Measurements from ENCODE around the gene ASB7. TPM values are rescaled to one million over a fixed set of nuclear protein-coding genes. Genes with fewer than 3 reads are reported as not detected.

ASB7 gene
- polyA plus RNA-seq, 1 donor (not counting 4 experiments of a cell fraction or from before 2014, with no cell fraction given) = 10.8 TPM

DNA sequence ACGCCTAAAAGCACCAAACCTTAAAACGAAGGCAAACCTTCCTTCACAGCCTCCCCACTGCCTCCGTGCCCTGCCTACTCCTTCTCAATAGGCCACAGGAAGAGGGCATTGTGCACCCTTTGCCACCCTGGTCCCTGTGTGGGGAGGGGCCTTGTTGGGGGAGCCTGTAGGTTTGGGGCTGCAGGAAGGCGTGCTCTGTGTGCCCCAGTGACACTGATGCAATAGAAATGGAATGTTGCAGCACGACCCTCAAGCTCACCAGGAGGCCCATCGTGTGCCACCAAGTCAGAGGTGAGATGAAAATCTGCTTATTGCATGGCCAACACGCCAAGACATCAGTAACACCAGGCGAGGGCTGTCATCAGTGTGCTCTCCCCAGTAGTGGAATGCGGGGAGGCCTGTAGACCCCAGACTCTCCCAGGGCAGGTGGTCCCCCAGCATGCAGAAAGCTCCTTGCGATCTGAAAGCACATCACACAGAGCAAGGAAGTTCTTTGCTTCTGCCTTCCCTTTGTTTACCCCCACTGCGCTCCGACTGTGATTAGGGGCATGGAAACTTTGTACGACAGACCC lies 86.2 kb downstream of the ASB7 start:
- Histone ChIP-seq H3K27ac (ENCODE audit: control insufficient read depth, insufficient read depth, low read length) (peak overlapping the region; percentile 38), H3K9me1 (ENCODE audit: control insufficient read depth, extremely low read depth, insufficient read depth, low read length) (no peaks in the 10 kb centered on the region), H3K36me3 (ENCODE audit: control insufficient read depth in 2 of 2, extremely low read depth in 1 of 2, insufficient read depth in 2 of 2, low read length in 2 of 2) (no peaks in the 10 kb centered on the region), H3K4me2 (ENCODE audit: control insufficient read depth, extremely low read depth, insufficient read depth, low read depth, low read length) (no peak overlapping the region), H2AFZ (ENCODE audit: control insufficient read depth, low read length) (no peak overlapping the region), H3K27me3 (ENCODE audit: control insufficient read depth, extremely low read depth, insufficient read depth, low read length) (no peaks in the 10 kb centered on the region), H3K4me3 (ENCODE audit: control insufficient read depth in 2 of 3, extremely low read depth in 1 of 3, insufficient read depth in 2 of 3, low read depth in 1 of 3, low read length in 3 of 3) (no peak overlapping the region), H4K20me1 (ENCODE audit: control insufficient read depth, extremely low read depth, insufficient read depth, low read length) (no peaks in the 10 kb centered on the region), H3K9me3 (ENCODE audit: control insufficient read depth, low read depth, low read length) (no peaks in the 10 kb centered on the region), H3K4me1 (ENCODE audit: control insufficient read depth, extremely low read depth, insufficient read depth, low read length) (peaks cover 19% of the 10 kb centered on the region), H3K9ac (ENCODE audit: control insufficient read depth, extremely low read depth, insufficient read depth, low read length) (no peak overlapping the region), H3K79me2 (ENCODE audit: control insufficient read depth, insufficient read depth, low read length) (no peaks in the 10 kb centered on the region)
- dilution Hi-C loops (cut with MboI; ENCODE audit: extremely low pct_ligation_motif_present, low sequenced_read_pairs) = no loop called here
- FAIRE-seq = no peak
- TF ChIP-seq, protein P1, sequence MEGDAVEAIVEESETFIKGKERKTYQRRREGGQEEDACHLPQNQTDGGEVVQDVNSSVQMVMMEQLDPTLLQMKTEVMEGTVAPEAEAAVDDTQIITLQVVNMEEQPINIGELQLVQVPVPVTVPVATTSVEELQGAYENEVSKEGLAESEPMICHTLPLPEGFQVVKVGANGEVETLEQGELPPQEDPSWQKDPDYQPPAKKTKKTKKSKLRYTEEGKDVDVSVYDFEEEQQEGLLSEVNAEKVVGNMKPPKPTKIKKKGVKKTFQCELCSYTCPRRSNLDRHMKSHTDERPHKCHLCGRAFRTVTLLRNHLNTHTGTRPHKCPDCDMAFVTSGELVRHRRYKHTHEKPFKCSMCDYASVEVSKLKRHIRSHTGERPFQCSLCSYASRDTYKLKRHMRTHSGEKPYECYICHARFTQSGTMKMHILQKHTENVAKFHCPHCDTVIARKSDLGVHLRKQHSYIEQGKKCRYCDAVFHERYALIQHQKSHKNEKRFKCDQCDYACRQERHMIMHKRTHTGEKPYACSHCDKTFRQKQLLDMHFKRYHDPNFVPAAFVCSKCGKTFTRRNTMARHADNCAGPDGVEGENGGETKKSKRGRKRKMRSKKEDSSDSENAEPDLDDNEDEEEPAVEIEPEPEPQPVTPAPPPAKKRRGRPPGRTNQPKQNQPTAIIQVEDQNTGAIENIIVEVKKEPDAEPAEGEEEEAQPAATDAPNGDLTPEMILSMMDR (optimal IDR thresholded peaks at IDR 0.05 in 1 of 3, IDR thresholded peaks at IDR 0.05 in 1 of 3, conservative IDR thresholded peaks at IDR 0.05 in 1 of 3; ENCODE audit: extremely low read depth in 1 of 3, insufficient read depth in 2 of 3, low read length in 3 of 3) = no peak
- no peak for TF ChIP-seq EZH2 (IDR thresholded peaks at IDR 0.05; ENCODE audit: low read length)
- DNase-seq (ENCODE audit: low read depth, low spot score) = no peak

DNA sequence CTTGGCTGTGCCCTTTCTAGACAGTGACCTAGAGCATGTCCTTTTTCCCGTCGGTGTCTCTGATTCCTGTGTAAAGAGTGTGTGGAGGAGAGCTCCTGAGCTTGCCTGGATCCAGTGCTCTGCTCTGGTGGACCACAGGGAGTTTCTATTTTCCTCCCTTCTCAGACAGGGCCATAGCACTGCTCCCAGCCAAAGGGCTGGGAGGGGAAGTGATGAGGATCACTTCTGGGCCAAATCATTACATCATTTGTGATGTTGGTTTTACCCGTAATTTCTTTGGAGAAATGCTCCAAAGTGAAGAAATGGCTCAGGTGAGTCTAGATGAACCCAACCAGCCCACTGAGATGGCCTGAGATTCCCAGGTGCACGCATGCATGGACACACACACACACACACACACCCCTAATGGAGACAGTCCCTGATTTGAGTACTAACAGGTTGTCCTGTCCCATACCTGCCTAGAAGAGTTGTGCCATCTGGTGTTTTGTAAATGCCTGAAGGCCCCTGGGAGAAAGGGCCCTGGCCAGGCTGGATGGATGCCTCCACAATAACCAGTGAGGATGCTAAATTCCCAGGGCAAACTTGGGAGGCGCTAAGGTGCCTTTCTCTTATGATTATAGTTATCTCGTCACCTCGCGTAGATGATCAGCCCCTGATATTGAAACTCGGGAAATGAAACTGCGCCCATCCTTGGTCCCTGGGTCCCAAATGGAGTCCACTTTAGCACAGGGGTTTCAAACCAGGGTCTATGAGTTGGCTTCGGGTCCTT lies 86.9 kb downstream of the ASB7 start:
- Histone ChIP-seq H3K9ac (ENCODE audit: control insufficient read depth, extremely low read depth, insufficient read depth, low read length) (no peak overlapping the region), H3K36me3 (ENCODE audit: control insufficient read depth in 2 of 2, extremely low read depth in 1 of 2, insufficient read depth in 2 of 2, low read length in 2 of 2) (no peaks in the 10 kb centered on the region), H3K27me3 (ENCODE audit: control insufficient read depth, extremely low read depth, insufficient read depth, low read length) (no peaks in the 10 kb centered on the region), H3K4me3 (ENCODE audit: control insufficient read depth in 2 of 3, extremely low read depth in 1 of 3, insufficient read depth in 2 of 3, low read depth in 1 of 3, low read length in 3 of 3) (no peak overlapping the region), H3K27ac (ENCODE audit: control insufficient read depth, insufficient read depth, low read length) (no peak overlapping the region), H3K4me2 (ENCODE audit: control insufficient read depth, extremely low read depth, insufficient read depth, low read depth, low read length) (no peak overlapping the region), H3K9me1 (ENCODE audit: control insufficient read depth, extremely low read depth, insufficient read depth, low read length) (no peaks in the 10 kb centered on the region), H2AFZ (ENCODE audit: control insufficient read depth, low read length) (no peak overlapping the region), H3K79me2 (ENCODE audit: control insufficient read depth, insufficient read depth, low read length) (no peaks in the 10 kb centered on the region), H3K4me1 (ENCODE audit: control insufficient read depth, extremely low read depth, insufficient read depth, low read length) (peaks cover 23% of the 10 kb centered on the region), H3K9me3 (ENCODE audit: control insufficient read depth, low read depth, low read length) (no peaks in the 10 kb centered on the region), H4K20me1 (ENCODE audit: control insufficient read depth, extremely low read depth, insufficient read depth, low read length) (no peaks in the 10 kb centered on the region)
- TF ChIP-seq, protein P1 (optimal IDR thresholded peaks at IDR 0.05 in 1 of 3, IDR thresholded peaks at IDR 0.05 in 1 of 3, conservative IDR thresholded peaks at IDR 0.05 in 1 of 3; ENCODE audit: extremely low read depth in 1 of 3, insufficient read depth in 2 of 3, low read length in 3 of 3) = no peak
- TF ChIP-seq EZH2 (IDR thresholded peaks at IDR 0.05; ENCODE audit: low read length) = no peak
- DNase-seq (ENCODE audit: low read depth, low spot score) (no peak), FAIRE-seq (no peak)
- dilution Hi-C loops (cut with MboI; ENCODE audit: extremely low pct_ligation_motif_present, low sequenced_read_pairs) = no loop called here

Measured in keratinocyte (primary cell).